ENCODE data around the gene P4HA2.

P4HA2 gene

DNA sequence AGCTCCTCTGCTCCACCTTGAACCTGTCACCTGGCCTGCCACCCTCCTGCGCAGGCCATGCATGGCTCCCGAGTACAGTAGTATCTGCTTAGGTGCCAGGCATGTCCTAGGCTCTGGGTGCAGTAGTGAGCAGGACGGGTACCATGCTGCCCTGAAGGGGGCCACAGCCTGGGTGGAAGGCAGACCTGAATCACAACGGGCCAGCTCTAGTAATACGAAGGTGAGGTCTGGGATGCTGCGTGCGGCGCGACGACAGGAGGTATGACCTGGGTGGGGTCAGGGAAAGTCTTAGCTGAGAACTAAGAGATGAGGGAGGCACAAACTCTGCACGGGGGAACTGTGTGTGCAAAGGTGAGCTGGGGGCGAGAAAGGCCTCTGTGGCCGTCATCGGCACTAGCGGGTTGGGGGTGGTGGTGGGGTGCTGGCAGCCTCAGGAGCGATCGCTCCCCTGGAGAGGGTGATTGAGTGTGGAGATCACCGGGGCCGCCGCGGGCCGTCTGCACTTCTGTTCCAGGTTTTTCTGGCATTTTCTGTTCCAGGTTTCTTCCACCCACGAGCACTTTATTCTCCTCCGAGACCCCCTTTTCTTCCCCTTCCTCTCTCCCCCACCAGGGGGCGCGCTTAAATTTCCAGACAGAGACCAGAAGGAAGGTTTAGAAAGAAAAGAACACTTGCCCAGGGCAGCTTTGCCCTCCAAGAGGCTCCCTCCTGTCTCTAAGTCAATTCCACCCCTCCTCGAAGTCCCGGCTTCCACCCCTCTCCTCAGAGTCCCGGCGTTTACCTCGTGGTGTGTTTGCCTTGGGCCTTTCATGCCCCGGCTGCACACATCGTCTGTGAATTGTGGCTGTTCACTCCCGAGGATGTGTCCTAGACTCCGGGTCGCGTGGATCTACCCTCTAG is 44.9 kb upstream of the P4HA2 start:
- H3K27me3 ChIP-seq (replicated peaks) = no peaks in the 10 kb centered on the region
- peak; percentile 38 for DNase-seq
- H3K36me3 ChIP-seq (replicated peaks) = peaks cover 43% of the 10 kb centered on the region
- H3K27ac ChIP-seq = no peak overlapping the region
- no peak overlapping the region for H3K4me3 ChIP-seq (ENCODE audit: low read depth, low read length)
- peak; percentile 91 for TF ChIP-seq CTCF (IDR thresholded peaks at IDR 0.05; ENCODE audit: low read depth, low read length, missing control alignments)
- in situ Hi-C loops (cut with HindIII; ENCODE audit: low pct_ligation_motif_present, low sequenced_read_pairs) = no loop called here

DNA sequence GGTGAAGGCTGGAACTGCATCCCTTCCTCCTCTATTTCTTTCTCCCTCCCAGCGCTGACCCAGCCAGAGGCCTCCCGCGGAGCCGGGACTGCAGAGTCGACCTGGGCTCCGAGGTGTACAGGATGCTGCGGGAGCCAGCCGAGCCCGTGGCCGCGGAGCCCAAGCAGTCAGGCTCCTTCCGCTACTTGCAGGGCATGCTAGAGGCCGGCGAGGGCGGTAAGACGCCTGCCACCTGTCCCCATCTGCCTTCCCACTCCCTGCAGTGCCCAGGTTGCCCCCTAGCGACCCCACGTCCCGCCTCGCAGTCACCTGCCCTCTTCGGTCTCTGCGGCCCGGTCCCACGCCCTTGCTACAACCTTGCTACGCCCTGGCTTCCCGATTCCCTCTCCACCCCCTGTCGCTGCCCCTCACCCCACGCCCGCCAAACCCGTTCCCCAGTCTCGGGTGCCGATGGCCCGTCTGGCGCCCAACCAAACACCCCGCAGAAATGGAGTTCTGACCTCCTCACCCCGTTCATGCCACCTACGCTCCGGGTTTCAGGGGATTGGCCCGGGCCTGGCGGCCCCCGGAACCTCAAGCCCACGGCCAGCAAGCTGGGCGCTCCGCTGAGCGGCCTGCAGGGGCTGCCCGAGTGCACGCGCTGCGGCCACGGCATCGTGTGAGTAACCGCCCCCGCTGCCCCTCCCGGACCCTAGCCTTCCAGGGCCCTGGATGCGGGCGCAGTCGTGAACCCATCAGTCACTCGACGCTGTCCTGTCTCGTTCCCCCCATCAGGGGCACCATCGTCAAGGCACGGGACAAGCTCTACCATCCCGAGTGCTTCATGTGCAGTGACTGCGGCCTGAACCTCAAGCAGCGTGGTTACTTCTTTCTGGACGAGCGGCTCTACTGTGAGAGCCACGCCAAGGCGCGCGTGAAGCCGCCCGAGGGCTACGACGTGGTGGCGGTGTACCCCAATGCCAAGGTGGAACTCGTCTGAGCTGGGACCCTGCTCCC is 43.9 kb upstream of the P4HA2 start:
- DNase-seq = no peak
- no peak for TF ChIP-seq CTCF (IDR thresholded peaks at IDR 0.05; ENCODE audit: low read depth, low read length, missing control alignments)
- Histone ChIP-seq H3K36me3 (replicated peaks) (peaks cover 53% of the 10 kb centered on the region), H3K4me3 (ENCODE audit: low read depth, low read length) (no peak overlapping the region), H3K27me3 (replicated peaks) (no peaks in the 10 kb centered on the region), H3K27ac (no peak overlapping the region)
- in situ Hi-C loops (cut with HindIII; ENCODE audit: low pct_ligation_motif_present, low sequenced_read_pairs) = no loop called here

GRCh38 chr5:132270706-132271105 is 43.1 kb upstream of the P4HA2 start:
- TF ChIP-seq CTCF (IDR thresholded peaks at IDR 0.05; ENCODE audit: low read depth, low read length, missing control alignments) = no peak
- in situ Hi-C loops (cut with HindIII; ENCODE audit: low pct_ligation_motif_present, low sequenced_read_pairs) = no loop called here
- H3K27ac ChIP-seq = no peak overlapping the region
- no peak overlapping the region for H3K4me3 ChIP-seq (ENCODE audit: low read depth, low read length)
- H3K27me3 ChIP-seq (replicated peaks) = no peaks in the 10 kb centered on the region
- no peak for DNase-seq
- H3K36me3 ChIP-seq (replicated peaks) = peaks cover 60% of the 10 kb centered on the region

DNA sequence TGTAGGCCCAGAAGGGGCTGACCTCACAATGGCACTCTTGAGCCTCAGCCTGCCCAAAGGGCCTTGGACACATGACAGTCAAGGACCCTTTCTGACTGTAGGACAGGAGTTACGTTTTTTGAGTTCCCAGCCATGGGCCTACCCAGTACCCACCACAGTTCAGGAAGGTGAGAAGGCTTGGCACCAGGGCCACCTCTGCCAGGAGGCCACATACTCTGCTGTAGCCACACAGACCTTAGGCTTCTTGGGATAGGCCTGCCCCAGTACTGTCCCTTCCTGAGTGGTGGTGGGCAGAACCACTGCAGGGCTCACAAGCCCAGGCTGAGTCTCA is 42.6 kb upstream of the P4HA2 start:
- peaks cover 60% of the 10 kb centered on the region for H3K36me3 ChIP-seq (replicated peaks)
- DNase-seq = no peak
- H3K4me3 ChIP-seq (ENCODE audit: low read depth, low read length) = no peak overlapping the region
- no peak overlapping the region for H3K27ac ChIP-seq
- no peak for TF ChIP-seq CTCF (IDR thresholded peaks at IDR 0.05; ENCODE audit: low read depth, low read length, missing control alignments)
- in situ Hi-C loops (cut with HindIII; ENCODE audit: low pct_ligation_motif_present, low sequenced_read_pairs) = no loop called here
- no peaks in the 10 kb centered on the region for H3K27me3 ChIP-seq (replicated peaks)

DNA sequence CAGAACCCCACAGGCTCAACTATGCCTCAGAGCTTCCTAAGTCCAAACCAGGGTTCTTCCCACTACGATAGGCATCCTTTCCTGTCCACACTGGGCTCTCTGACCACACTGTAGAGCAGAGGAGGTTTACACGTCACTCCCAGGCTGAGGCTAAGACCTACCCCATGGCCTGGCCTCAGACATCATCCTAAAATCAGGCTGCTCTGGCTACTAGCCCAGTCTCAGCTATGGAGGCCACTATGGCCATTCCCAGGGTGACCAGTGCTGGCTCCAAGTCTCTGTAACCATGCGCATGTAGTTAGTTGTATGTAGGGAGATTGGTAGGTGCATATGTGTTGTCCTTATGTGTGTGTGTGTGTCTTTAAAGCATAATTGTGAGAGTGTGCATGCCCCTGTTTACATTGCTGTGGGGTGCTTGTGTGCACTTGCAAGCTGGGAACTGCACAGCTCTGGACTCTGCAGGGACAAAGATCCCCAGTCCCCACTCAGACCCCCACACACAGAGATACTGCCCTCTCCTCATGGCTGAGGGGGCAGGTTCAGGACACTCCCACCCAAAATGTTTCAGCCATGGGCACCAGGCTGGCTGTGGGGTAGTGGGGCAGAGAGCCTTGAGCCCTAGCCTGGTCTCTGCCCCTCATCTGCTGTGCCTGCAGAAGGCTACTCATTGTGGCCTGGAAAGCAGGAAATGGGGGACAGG is 42.1 kb upstream of the P4HA2 start:
- Histone ChIP-seq H3K27me3 (replicated peaks) (no peaks in the 10 kb centered on the region), H3K27ac (no peak overlapping the region), H3K36me3 (replicated peaks) (peaks cover 63% of the 10 kb centered on the region), H3K4me3 (ENCODE audit: low read depth, low read length) (no peak overlapping the region)
- TF ChIP-seq CTCF (IDR thresholded peaks at IDR 0.05; ENCODE audit: low read depth, low read length, missing control alignments) = no peak
- DNase-seq = no peak
- in situ Hi-C loops (cut with HindIII; ENCODE audit: low pct_ligation_motif_present, low sequenced_read_pairs) = no loop called here
